Heart left ventricle (tissue), 16 donors: ENCODE data around the gene PLCL1. TPM values are rescaled to one million over a fixed set of nuclear protein-coding genes. Genes with fewer than 3 reads are reported as not detected.

ENCODE experiments used
- ATAC-seq, 4 donors: fragments of 200-7000 bp; cut with Tn5 transposase; one replicate each; pipeline ENCODE4 v1.9.1; 2020 to 2022; ENCODE audit warnings: moderate library complexity in 4 of 4, mild to moderate bottlenecking in 3 of 4, moderate number of reproducible peaks in 1 of 4
- DNase-seq, 5 donors: peaks; one replicate each; pipeline ENCODE4 v3.0.0-alpha.2; 2020
- H3K27ac ChIP-seq, 12 donors: fragments of 200-600 bp; sonication (generic) in 4 of 12; one replicate each; pipeline versions ENCODE4 v1.5.0 to v1.8.0; 2016 to 2022; ENCODE audit warnings: mild to moderate bottlenecking in 2 of 12
- H3K27me3 ChIP-seq, 9 donors: fragments of 200-600 bp; sonication (generic) in 2 of 9; one replicate each; pipeline versions ENCODE4 v1.5.1 to v1.8.0; 2016 to 2022; ENCODE audit warnings: mild to moderate bottlenecking in 3 of 9
- H3K36me3 ChIP-seq, 9 donors: fragments of 200-600 bp; sonication (generic) in 2 of 9; one replicate each; pipeline versions ENCODE4 v1.5.0 to v1.8.0; 2018 to 2022; ENCODE audit warnings: mild to moderate bottlenecking in 2 of 9
- H3K4me1 ChIP-seq, 12 donors: fragments of 200-600 bp; sonication (generic) in 4 of 12; one replicate each; pipeline versions ENCODE4 v1.5.0 to v1.8.0; 2016 to 2022; ENCODE audit warnings: mild to moderate bottlenecking in 3 of 12
- H3K4me3 ChIP-seq, 12 donors: fragments of 200-600 bp; sonication (generic) in 4 of 12; one replicate each; pipeline versions ENCODE4 v1.5.0 to v1.8.0; 2017 to 2022; ENCODE audit warnings: mild to moderate bottlenecking in 9 of 12, moderate library complexity in 4 of 12
- H3K9me3 ChIP-seq, 12 donors: fragments of 200-600 bp; sonication (generic) in 4 of 12; one replicate each; pipeline versions ENCODE4 v1.5.0 to v1.8.0; 2016 to 2022; ENCODE audit warnings: mild to moderate bottlenecking in 1 of 12
- POLR2A ChIP-seq, 2 donors: fragments of 450-650 bp; IDR thresholded peaks; one replicate each; pipeline ENCODE4 v1.6.1; 2017; ENCODE audit warnings: antibody characterized with exemption in 2 of 2, mild to moderate bottlenecking in 2 of 2, moderate library complexity in 2 of 2
- WGBS, 4 donors: extraction: QIAGEN DNeasy Blood & Tissue Kit in 2 of 4; methylation state at CpG; one replicate each; pipeline versions ENCODE4 v1.1.5 to v1.1.7; 2013 to 2018; 5-methylcytosine and 5-hydroxymethylcytosine counted together
- intact Hi-C, 10 donors: fragments of 100-400 bp; cut with DNase I; formaldehyde crosslinking; loops; one replicate each; pipeline versions ENCODE4 v1.11.1 to v1.14.2; 2022
- polyA plus RNA-seq, 2 donors: library from polyadenylated mRNA; stranded (reverse); fragments of 200-250 nt; gene quantifications; one replicate each; pipeline ENCODE4 v1.2.3, GENCODE V29; 2013
- total RNA-seq, 9 donors: library from RNA; depleted of rRNA in 2 of 9; stranded (reverse); fragments of >200 nt in 2 of 9; fragmentation: NEBNext Ultra II Directional in 3 of 9; extraction: Animal tissue kit (Norgen Biotek cat#: 25700) in 3 of 9; gene quantifications; one replicate each; pipeline versions ENCODE4 v1.1.0 to v1.2.4, GENCODE V29; 2016 to 2023
- TF ChIP-seq, protein P1 (sequence below), 12 donors: fragments of 200-600 bp; sonication (generic) in 4 of 12; IDR thresholded peaks; one replicate each; pipeline versions ENCODE4 v1.5.0 to v1.8.0; 2018 to 2022; ENCODE audit warnings: antibody characterized with exemption in 12 of 12, mild to moderate bottlenecking in 5 of 12
- donor health status: ischemic (EF 13 %, LVEDD 7.1; RV severe dilation, severe dysfunction).
- donor health status: healthy with polysubstance abuse.
- donor health status: DM: no; HTN: yes; CAD: no.
- donor health status: DM: no; HTN: no; CAD: no.
- donor health status: ischemic (EF 25% LVEDD 6.9; RV normal size, moderate dysfunction).
- donor health status: ischemic (EF 25% LVEDD 5.7; RV mildly dilated, moderate dysfunction).
- donor health status: healthy.
- donor health status: DM: yes; HTN: yes; CAD: no.
- donor health status: ischemic (EF 35%, LVEDD 5.7; RV mildly dilated, moderate dysfunction).
- donor health status: nonischemic (EF 11% LVEDD 7.7; RV severe dilation, severe dysfunction).
- donor health status: DM: yes; HTN: yes; CAD: no.
- donor health status: PGD.
- donor health status: ischemic (EF 29% LVEDD 5.4; RV normal size, mild dysfunction).
- donor health status: nonischemic (EF 23%, LVEDD 6.1; RV moderate dilation, normal function).

The PLCL1 gene
- total and polyA plus RNA-seq, 11 donors: 22.0 to 126 (median 90.4) TPM

GRCh38 chr2:197866455-197866854 is 62.1 kb downstream of the PLCL1 start:
- peaks cover 0 to 59% (median 23%) of the 10 kb centered on the region in 12 donors for H3K4me1 ChIP-seq
- no peak overlapping the region for H3K4me3 ChIP-seq
- no peaks in the 10 kb centered on the region for H3K27me3 ChIP-seq
- TF ChIP-seq POLR2A (IDR thresholded peaks at IDR 0.05): no peak
- TF ChIP-seq, protein P1, sequence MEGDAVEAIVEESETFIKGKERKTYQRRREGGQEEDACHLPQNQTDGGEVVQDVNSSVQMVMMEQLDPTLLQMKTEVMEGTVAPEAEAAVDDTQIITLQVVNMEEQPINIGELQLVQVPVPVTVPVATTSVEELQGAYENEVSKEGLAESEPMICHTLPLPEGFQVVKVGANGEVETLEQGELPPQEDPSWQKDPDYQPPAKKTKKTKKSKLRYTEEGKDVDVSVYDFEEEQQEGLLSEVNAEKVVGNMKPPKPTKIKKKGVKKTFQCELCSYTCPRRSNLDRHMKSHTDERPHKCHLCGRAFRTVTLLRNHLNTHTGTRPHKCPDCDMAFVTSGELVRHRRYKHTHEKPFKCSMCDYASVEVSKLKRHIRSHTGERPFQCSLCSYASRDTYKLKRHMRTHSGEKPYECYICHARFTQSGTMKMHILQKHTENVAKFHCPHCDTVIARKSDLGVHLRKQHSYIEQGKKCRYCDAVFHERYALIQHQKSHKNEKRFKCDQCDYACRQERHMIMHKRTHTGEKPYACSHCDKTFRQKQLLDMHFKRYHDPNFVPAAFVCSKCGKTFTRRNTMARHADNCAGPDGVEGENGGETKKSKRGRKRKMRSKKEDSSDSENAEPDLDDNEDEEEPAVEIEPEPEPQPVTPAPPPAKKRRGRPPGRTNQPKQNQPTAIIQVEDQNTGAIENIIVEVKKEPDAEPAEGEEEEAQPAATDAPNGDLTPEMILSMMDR (IDR thresholded peaks at IDR 0.05): no peak
- no peaks in the 10 kb centered on the region for H3K9me3 ChIP-seq
- ATAC-seq: peak in 1 of 4 donors; percentile 37
- intact Hi-C loops: no loop called here
- no peaks in the 10 kb centered on the region for H3K36me3 ChIP-seq
- DNase-seq: no peak
- peak overlapping the region in 2 of 12 donors; percentile 13 to 14 for H3K27ac ChIP-seq

DNA sequence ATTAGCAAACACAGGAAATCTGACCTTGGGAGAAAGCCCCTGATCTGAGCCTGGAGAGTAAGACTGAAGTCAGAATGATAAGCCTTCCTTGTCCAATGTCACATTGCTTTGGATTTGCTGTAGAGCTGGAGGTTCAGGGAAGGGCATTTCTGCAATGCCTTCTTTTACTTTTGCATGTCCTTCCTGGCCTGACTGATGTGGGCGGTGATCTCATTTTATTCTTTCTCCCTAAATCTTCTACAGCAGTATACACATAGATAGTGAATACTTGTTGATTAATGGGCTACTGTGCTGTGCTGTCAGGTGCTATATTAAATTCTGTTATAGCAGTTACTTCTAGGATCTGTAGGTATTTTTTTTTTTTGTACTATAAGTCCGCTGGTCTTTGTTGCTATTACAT is 62.6 kb downstream of the PLCL1 start:
- H3K4me1 ChIP-seq: peaks cover 0 to 64% (median 29%) of the 10 kb centered on the region in 12 donors
- H3K27ac ChIP-seq: peak overlapping the region in 2 of 12 donors; percentile 13 to 14
- no peaks in the 10 kb centered on the region for H3K9me3 ChIP-seq
- H3K27me3 ChIP-seq: no peaks in the 10 kb centered on the region
- 94 to 99% (median 96%) methylated on average over 2 of the region's 2 CpGs for WGBS, 4 donors
- DNase-seq (no peak), ATAC-seq (no peak)
- TF ChIP-seq POLR2A (IDR thresholded peaks at IDR 0.05): no peak
- TF ChIP-seq, protein P1 (IDR thresholded peaks at IDR 0.05): no peak
- no peak overlapping the region for H3K4me3 ChIP-seq
- no peaks in the 10 kb centered on the region for H3K36me3 ChIP-seq
- intact Hi-C loops: no loop called here

DNA sequence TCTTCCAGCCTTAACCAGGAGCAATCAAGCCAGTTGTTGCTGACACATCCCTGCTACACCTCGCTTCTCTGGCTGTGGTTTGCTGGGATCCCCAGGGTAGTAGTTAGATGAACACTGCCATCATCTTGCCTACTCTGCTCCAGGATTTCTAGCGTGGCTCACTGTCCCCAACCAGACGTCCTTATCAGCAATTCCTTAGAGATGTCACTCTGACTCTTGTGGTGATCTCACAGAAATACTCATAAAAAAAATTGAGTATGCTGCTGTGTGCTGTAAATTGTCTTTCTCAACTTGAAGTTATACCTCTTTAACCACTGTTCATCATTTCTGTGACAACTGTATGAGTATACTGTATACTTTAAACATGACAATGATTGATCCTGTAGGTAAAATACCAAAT is 63.2 kb downstream of the PLCL1 start:
- intact Hi-C loops: no loop called here
- TF ChIP-seq, protein P1 (IDR thresholded peaks at IDR 0.05): no peak
- no peak for TF ChIP-seq POLR2A (IDR thresholded peaks at IDR 0.05)
- DNase-seq: peak in 1 of 5 donors; percentile 28
- H3K36me3 ChIP-seq: no peaks in the 10 kb centered on the region
- no peak overlapping the region for H3K4me3 ChIP-seq
- H3K27ac ChIP-seq: peak overlapping the region in 2 of 12 donors; percentile 14 to 47
- WGBS, 4 donors: 39 to 52% (median 50%) methylated on average over 3 of the region's 3 CpGs
- H3K27me3 ChIP-seq: no peaks in the 10 kb centered on the region
- peaks cover 0 to 65% (median 31%) of the 10 kb centered on the region in 12 donors for H3K4me1 ChIP-seq
- peak in 2 of 4 donors; percentile 13 to 45 for ATAC-seq
- H3K9me3 ChIP-seq: no peaks in the 10 kb centered on the region

GRCh38 chr2:197868206-197868605 is 63.8 kb downstream of the PLCL1 start:
- no peak for ATAC-seq
- DNase-seq: no peak
- peak overlapping the region in 4 of 12 donors; percentile 14 to 60 (median 40) for H3K27ac ChIP-seq
- no peaks in the 10 kb centered on the region for H3K27me3 ChIP-seq
- no peaks in the 10 kb centered on the region for H3K9me3 ChIP-seq
- peaks cover 0 to 71% (median 31%) of the 10 kb centered on the region in 12 donors for H3K4me1 ChIP-seq
- intact Hi-C loops: no loop called here
- no peak overlapping the region for H3K4me3 ChIP-seq
- no peaks in the 10 kb centered on the region for H3K36me3 ChIP-seq
- 86 to 92% (median 88%) methylated on average over 3 of the region's 3 CpGs for WGBS, 4 donors
- TF ChIP-seq POLR2A (IDR thresholded peaks at IDR 0.05): no peak
- TF ChIP-seq, protein P1 (IDR thresholded peaks at IDR 0.05): no peak
